ENCODE data around the gene THSD4. TPM values are rescaled to one million over a fixed set of nuclear protein-coding genes. Genes with fewer than 3 reads are reported as not detected.

THSD4 gene
- total RNA-seq, 1 donor from 2014 or later = 1.4 TPM

- Mint-ChIP-seq H3K4me1 (no peaks in the 10 kb centered on the region), H3K27me3 (ENCODE audit: low read depth) (peaks cover 5% of the 10 kb centered on the region), H3K27ac (ENCODE audit: unreplicated experiment) (no peak overlapping the region), H3K36me3 (ENCODE audit: low read depth) (no peaks in the 10 kb centered on the region), H3K9me3 (peaks cover 3% of the 10 kb centered on the region), H3K4me3 (no peak overlapping the region)
- no peak for TF ChIP-seq CTCF (conservative IDR thresholded peaks at IDR 0.05)
- no peak for DNase-seq (ENCODE audit: low read depth, low spot score)
These were observed 453.0 kb downstream of the THSD4 start for GRCh38 chr15:71568227-71568626.

GRCh38 chr15:71570736-71571135 is 455.5 kb downstream of the THSD4 start:
- H3K4me1 Mint-ChIP-seq = no peaks in the 10 kb centered on the region
- peaks cover 7% of the 10 kb centered on the region for H3K27me3 Mint-ChIP-seq (ENCODE audit: low read depth)
- H3K9me3 Mint-ChIP-seq = peaks cover 3% of the 10 kb centered on the region
- no peak overlapping the region for H3K27ac Mint-ChIP-seq (ENCODE audit: unreplicated experiment)
- H3K36me3 Mint-ChIP-seq (ENCODE audit: low read depth) = no peaks in the 10 kb centered on the region
- no peak overlapping the region for H3K4me3 Mint-ChIP-seq
- TF ChIP-seq CTCF (conservative IDR thresholded peaks at IDR 0.05) = no peak
- DNase-seq (ENCODE audit: low read depth, low spot score) = no peak

- TF ChIP-seq CTCF (conservative IDR thresholded peaks at IDR 0.05) = no peak
- no peak for DNase-seq (ENCODE audit: low read depth, low spot score)
- H3K27ac Mint-ChIP-seq (ENCODE audit: unreplicated experiment) = no peak overlapping the region
- H3K4me1 Mint-ChIP-seq = no peaks in the 10 kb centered on the region
- H3K9me3 Mint-ChIP-seq = peaks cover 3% of the 10 kb centered on the region
- H3K36me3 Mint-ChIP-seq (ENCODE audit: low read depth) = no peaks in the 10 kb centered on the region
- peaks cover 7% of the 10 kb centered on the region for H3K27me3 Mint-ChIP-seq (ENCODE audit: low read depth)
- H3K4me3 Mint-ChIP-seq = no peak overlapping the region
These were observed 456.4 kb downstream of the THSD4 start for GRCh38 chr15:71571641-71572040.

- peaks cover 3% of the 10 kb centered on the region for H3K9me3 Mint-ChIP-seq
- no peak overlapping the region for H3K27ac Mint-ChIP-seq (ENCODE audit: unreplicated experiment)
- H3K4me3 Mint-ChIP-seq = no peak overlapping the region
- TF ChIP-seq CTCF (conservative IDR thresholded peaks at IDR 0.05) = no peak
- DNase-seq (ENCODE audit: low read depth, low spot score) = no peak
- H3K27me3 Mint-ChIP-seq (ENCODE audit: low read depth) = peaks cover 7% of the 10 kb centered on the region
- no peaks in the 10 kb centered on the region for H3K4me1 Mint-ChIP-seq
- no peaks in the 10 kb centered on the region for H3K36me3 Mint-ChIP-seq (ENCODE audit: low read depth)
These were observed 457.3 kb downstream of the THSD4 start for GRCh38 chr15:71572452-71573053.

- no peaks in the 10 kb centered on the region for H3K4me1 Mint-ChIP-seq
- peaks cover 3% of the 10 kb centered on the region for H3K9me3 Mint-ChIP-seq
- no peak for TF ChIP-seq CTCF (conservative IDR thresholded peaks at IDR 0.05)
- H3K4me3 Mint-ChIP-seq = no peak overlapping the region
- DNase-seq (ENCODE audit: low read depth, low spot score) = no peak
- peaks cover 7% of the 10 kb centered on the region for H3K27me3 Mint-ChIP-seq (ENCODE audit: low read depth)
- no peak overlapping the region for H3K27ac Mint-ChIP-seq (ENCODE audit: unreplicated experiment)
- H3K36me3 Mint-ChIP-seq (ENCODE audit: low read depth) = no peaks in the 10 kb centered on the region
These were observed 458.3 kb downstream of the THSD4 start for GRCh38 chr15:71573599-71573998.
